NCI-H774 (cell line): ENCODE results near the gene SCARB2.

ENCODE experiments used
- DNase-seq: peaks from one replicate; lab custom pipeline; 2025; lab: John Stamatoyannopoulos, UW

Gene SCARB2

GRCh38 chr4:76226418-76226817 is 12.8 kb upstream of the SCARB2 start:
- DNase-seq = no peak

GRCh38 chr4:76224171-76224570 is 10.5 kb upstream of the SCARB2 start:
- DNase-seq = no peak

- no peak for DNase-seq
Measured at GRCh38 chr4:76219299-76220055, 5.9 kb upstream of the SCARB2 start.

GRCh38 chr4:76216975-76217814 is 3.6 kb upstream of the SCARB2 start:
- no peak for DNase-seq

GRCh38 chr4:76216524-76216923 is 2.9 kb upstream of the SCARB2 start:
- no peak for DNase-seq

GRCh38 chr4:76215077-76215476 is 1.5 kb upstream of the SCARB2 start:
- no peak for DNase-seq

GRCh38 chr4:76214177-76214675 is 602 bp upstream of the SCARB2 start:
- no peak for DNase-seq

- no peak for DNase-seq
Measured at GRCh38 chr4:76212851-76213414, 691 bp downstream of the SCARB2 start.

GRCh38 chr4:76211769-76212708 is 1.6 kb downstream of the SCARB2 start:
- DNase-seq = no peak

- DNase-seq = no peak
Measured at GRCh38 chr4:76210452-76210851, 3.2 kb downstream of the SCARB2 start.

- DNase-seq = no peak
Measured at GRCh38 chr4:76209881-76210280, 3.7 kb downstream of the SCARB2 start.

- DNase-seq = peak; percentile 45
Measured at GRCh38 chr4:76208005-76208765, 5.4 kb downstream of the SCARB2 start.

GRCh38 chr4:76207549-76207948 is 6.1 kb downstream of the SCARB2 start:
- no peak for DNase-seq

- no peak for DNase-seq
Measured at GRCh38 chr4:76206222-76206942, 7.2 kb downstream of the SCARB2 start.

- DNase-seq = no peak
Measured at GRCh38 chr4:76205476-76205875, 8.1 kb downstream of the SCARB2 start.

GRCh38 chr4:76204936-76205335 is 8.7 kb downstream of the SCARB2 start:
- no peak for DNase-seq

GRCh38 chr4:76203541-76203940 is 10.1 kb downstream of the SCARB2 start:
- DNase-seq = no peak

GRCh38 chr4:76201276-76201675 is 12.3 kb downstream of the SCARB2 start:
- DNase-seq = no peak

GRCh38 chr4:76200771-76201231 is 12.8 kb downstream of the SCARB2 start:
- peak; percentile 52 for DNase-seq

- DNase-seq = no peak
Measured at GRCh38 chr4:76199664-76200211, 13.9 kb downstream of the SCARB2 start.
